ENCODE data around the gene LY9. TPM values are rescaled to one million over a fixed set of nuclear protein-coding genes. Genes with fewer than 3 reads are reported as not detected.
"Not testable (repeated sequence)": the region's sequence is repeated elsewhere in the genome, so short reads cannot be mapped to it uniquely, and the experiment has no call there.

LY9 gene
- polyA plus RNA-seq, 10 donors, result 0.04 to 5.1 (median 0.24) TPM

DNA sequence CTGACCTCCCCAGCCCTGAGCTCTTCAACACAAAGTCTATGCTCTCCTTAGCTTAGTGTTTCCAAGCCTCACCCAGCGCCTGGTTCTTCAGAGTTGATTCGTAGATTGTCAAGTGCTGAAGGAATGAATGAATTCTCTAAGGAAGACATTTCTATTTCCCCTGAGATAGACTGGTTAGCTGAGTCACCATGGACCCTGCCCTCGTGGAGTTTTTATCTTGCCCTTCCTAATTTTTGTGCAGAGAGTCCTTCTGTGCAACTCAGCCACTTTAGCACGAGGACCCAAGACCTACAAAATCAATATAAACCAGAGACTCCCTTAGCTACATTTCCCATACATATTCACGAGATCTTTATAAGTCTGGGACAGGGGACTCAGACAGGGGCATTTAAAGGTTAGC lies 69.4 kb downstream of the LY9 start:
- no peak for DNase-seq

- no peak for DNase-seq
Measured at GRCh38 chr1:160866001-160866694, 70.2 kb downstream of the LY9 start.

GRCh38 chr1:160866695-160867260 lies 70.8 kb downstream of the LY9 start:
- DNase-seq, result no peak

GRCh38 chr1:160867651-160868050 lies 71.7 kb downstream of the LY9 start:
- not testable (repeated sequence) for DNase-seq

DNA sequence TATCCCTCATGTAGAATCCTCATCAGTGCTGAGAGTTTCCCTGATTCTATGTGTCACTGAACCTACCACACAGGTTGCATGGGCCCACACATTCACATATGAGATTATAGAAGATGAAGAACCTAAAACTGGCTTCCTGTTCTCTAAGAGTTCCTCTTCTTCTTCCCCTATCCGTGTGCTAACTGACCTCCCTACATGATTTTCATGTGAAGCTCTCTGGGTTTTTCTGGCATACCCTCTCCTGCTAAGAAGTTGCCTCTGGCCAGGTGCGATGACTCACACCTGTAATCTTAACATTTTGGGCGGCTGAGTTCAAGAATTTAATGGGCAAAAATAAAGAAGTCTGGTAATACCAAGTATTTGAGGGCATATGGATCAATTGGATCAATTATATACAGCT lies 72.2 kb downstream of the LY9 start:
- DNase-seq, result no peak

DNA sequence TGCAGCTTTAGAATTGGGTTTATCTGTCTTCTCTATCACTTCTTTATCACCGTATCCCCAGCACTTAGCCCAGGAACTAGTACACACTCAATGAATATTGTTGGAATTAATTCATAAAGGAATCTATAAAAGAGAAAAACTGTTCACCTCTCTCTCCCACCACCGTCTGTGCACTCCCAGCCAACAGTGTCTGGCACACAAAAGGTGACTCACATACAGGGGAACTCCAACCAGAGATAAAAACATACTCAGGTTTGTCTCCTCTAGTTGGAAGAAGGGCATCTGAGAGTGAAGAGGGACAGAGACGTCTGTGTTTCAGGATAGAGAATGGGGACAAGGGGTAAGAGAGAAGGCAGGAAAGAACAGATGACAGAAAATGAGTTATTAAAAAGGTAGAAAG lies 79.0 kb downstream of the LY9 start:
- DNase-seq, result no peak

- not testable (repeated sequence) for DNase-seq
Measured at GRCh38 chr1:160875591-160875990, 79.6 kb downstream of the LY9 start.

DNA sequence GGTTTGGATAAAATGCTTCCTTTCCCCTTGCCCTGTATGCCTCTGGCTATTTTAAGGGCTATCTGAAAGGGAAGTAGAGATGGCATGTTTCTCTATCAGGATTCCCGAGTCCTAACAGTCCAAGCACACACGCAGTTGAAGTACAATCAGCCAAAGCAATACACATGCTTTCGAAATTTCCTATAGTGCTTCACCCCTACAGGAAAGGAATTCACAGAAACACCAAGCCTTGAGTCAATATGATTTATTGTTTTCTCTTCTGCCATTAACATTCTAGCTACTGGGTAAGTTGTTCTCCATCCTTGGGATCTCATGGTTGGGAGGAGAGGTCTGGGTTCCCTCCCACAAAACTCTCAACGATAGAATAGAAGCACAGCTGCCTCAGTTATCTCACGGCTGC lies 80.3 kb downstream of the LY9 start:
- no peak for DNase-seq

GRCh38 chr1:160877221-160877620 lies 81.2 kb downstream of the LY9 start:
- DNase-seq, result no peak

Other genes starting within 250 kb of the LY9 start
- gene CD84, start 216.7 kb upstream of the LY9 start, polyA plus RNA-seq (ENCODE audit: insufficient read length in 10 of 10), result 1 to 10 TPM in 9 of 10 donors, under 1 TPM in 1; 0.71 to 3.8 (median 1.8) TPM
- 1 to 10 TPM in 1 of 10 donors, under 1 TPM in 3, not detected in 6; 0.08 to 2.5 (median 0.12) TPM for gene SLAMF1, start 149.1 kb upstream of the LY9 start, polyA plus RNA-seq (ENCODE audit: insufficient read length in 10 of 10)
- gene CD48, start 84.4 kb upstream of the LY9 start, polyA plus RNA-seq (ENCODE audit: insufficient read length in 10 of 10), result 10 to 100 TPM in 1 of 10 donors, 1 to 10 TPM in 7, under 1 TPM in 2; 0.97 to 20.2 (median 1.8) TPM
- under 1 TPM; 0.09 to 0.84 (median 0.38) TPM for gene SLAMF7, start 56.9 kb upstream of the LY9 start, polyA plus RNA-seq (ENCODE audit: insufficient read length in 10 of 10)
- under 1 TPM; 0.07 to 0.62 (median 0.34) TPM for gene CD244, start 66.7 kb downstream of the LY9 start, polyA plus RNA-seq (ENCODE audit: insufficient read length in 10 of 10)
- gene ITLN1, start 89.0 kb downstream of the LY9 start, polyA plus RNA-seq (ENCODE audit: insufficient read length in 10 of 10), result under 1 TPM in 4 of 10 donors, not detected in 6; 0.13 to 0.48 (median 0.41) TPM
- under 1 TPM in 2 of 10 donors, not detected in 8; 0.24 TPM for gene ITLN2, start 158.6 kb downstream of the LY9 start, polyA plus RNA-seq (ENCODE audit: insufficient read length in 10 of 10)
- 10 to 100 TPM in 9 of 10 donors, 1 to 10 TPM in 1; 8.2 to 24.1 (median 16.4) TPM for gene F11R, start 225.0 kb downstream of the LY9 start, polyA plus RNA-seq (ENCODE audit: insufficient read length in 10 of 10)
- 10 to 100 TPM; 21.1 to 31.3 (median 25.8) TPM for gene TSTD1, start 242.8 kb downstream of the LY9 start, polyA plus RNA-seq (ENCODE audit: insufficient read length in 10 of 10)
- gene USF1, start 249.8 kb downstream of the LY9 start, polyA plus RNA-seq (ENCODE audit: insufficient read length in 10 of 10), result 10 to 100 TPM; 30.7 to 42.9 (median 34.0) TPM

Data from muscle of back (tissue), 11 donors.